ENCODE results near the gene HDAC11.

DNA sequence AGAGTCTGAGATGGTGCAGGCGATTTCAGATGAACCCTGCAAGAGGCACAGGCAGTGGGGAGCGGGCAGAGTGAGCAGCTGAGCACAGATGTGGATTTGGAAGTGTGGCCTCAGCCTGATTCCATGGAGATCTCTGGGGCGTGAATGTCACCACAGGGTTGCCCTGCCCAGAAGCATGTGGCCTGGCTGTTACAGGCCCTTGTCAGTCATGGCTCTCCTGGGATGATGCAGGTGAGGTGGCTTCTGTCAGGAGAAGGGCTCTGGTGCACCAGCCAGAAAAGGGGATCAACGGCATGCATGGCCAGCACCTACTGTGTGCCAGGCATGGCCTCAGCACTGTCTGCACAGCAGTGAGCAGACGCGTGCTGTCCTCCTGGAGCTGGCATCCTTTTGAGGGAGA lies 11.9 kb downstream of the HDAC11 start:
- TF ChIP-seq NCOA2 (CRISPR knock-in tag; IDR thresholded peaks at IDR 0.05) (no peak), ZBTB7A (CRISPR knock-in tag; IDR thresholded peaks at IDR 0.05) (no peak), NR2C2 (CRISPR knock-in tag; IDR thresholded peaks at IDR 0.05; ENCODE audit: borderline replicate concordance) (no peak), POLR2A (IDR thresholded peaks at IDR 0.05; ENCODE audit: insufficient read depth in 1 of 2, low read depth in 2 of 2, low read length in 2 of 2) (no peak), MIER2 (CRISPR knock-in tag; IDR thresholded peaks at IDR 0.05) (no peak), NFE2L2 (IDR thresholded peaks at IDR 0.05; ENCODE audit: low read length) (no peak), ZNF143 (CRISPR knock-in tag; IDR thresholded peaks at IDR 0.05) (no peak), POLR2AphosphoS2 (IDR thresholded peaks at IDR 0.05; ENCODE audit: low read depth, low read length) (no peak), CHD4 (IDR thresholded peaks at IDR 0.05; ENCODE audit: borderline replicate concordance, low read length) (no peak)
- TF ChIP-seq, protein P1, sequence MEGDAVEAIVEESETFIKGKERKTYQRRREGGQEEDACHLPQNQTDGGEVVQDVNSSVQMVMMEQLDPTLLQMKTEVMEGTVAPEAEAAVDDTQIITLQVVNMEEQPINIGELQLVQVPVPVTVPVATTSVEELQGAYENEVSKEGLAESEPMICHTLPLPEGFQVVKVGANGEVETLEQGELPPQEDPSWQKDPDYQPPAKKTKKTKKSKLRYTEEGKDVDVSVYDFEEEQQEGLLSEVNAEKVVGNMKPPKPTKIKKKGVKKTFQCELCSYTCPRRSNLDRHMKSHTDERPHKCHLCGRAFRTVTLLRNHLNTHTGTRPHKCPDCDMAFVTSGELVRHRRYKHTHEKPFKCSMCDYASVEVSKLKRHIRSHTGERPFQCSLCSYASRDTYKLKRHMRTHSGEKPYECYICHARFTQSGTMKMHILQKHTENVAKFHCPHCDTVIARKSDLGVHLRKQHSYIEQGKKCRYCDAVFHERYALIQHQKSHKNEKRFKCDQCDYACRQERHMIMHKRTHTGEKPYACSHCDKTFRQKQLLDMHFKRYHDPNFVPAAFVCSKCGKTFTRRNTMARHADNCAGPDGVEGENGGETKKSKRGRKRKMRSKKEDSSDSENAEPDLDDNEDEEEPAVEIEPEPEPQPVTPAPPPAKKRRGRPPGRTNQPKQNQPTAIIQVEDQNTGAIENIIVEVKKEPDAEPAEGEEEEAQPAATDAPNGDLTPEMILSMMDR (CRISPR knock-in tag; IDR thresholded peaks at IDR 0.05), result no peak
- TF ChIP-seq, protein P2, sequence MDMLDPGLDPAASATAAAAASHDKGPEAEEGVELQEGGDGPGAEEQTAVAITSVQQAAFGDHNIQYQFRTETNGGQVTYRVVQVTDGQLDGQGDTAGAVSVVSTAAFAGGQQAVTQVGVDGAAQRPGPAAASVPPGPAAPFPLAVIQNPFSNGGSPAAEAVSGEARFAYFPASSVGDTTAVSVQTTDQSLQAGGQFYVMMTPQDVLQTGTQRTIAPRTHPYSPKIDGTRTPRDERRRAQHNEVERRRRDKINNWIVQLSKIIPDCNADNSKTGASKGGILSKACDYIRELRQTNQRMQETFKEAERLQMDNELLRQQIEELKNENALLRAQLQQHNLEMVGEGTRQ (IDR thresholded peaks at IDR 0.05; ENCODE audit: low read depth, low read length), result no peak
- TF ChIP-seq, protein P2 (CRISPR knock-in tag; IDR thresholded peaks at IDR 0.05; ENCODE audit: borderline replicate concordance), result no peak

Measured in HepG2 (cell line).